Measurements from ENCODE around the gene B4GALNT3.

Gene B4GALNT3

GRCh38 chr12:505221-505620, 45.5 kb downstream of the B4GALNT3 start:
- no peaks in the 10 kb centered on the region for H3K36me3 Mint-ChIP-seq (ENCODE audit: insufficient read depth)
- peaks cover 9% of the 10 kb centered on the region in 2 donors for H3K4me1 Mint-ChIP-seq (ENCODE audit: low read depth in 2 of 2)
- H3K27ac Mint-ChIP-seq: no peak overlapping the region
- no peaks in the 10 kb centered on the region for H3K9me3 Mint-ChIP-seq
- ATAC-seq (replicated peaks) (no peak), DNase-seq (no peak)
- H3K27me3 Mint-ChIP-seq: peaks cover 0 to 20% of the 10 kb centered on the region in 2 donors
- no peak overlapping the region for H3K4me3 Mint-ChIP-seq

GRCh38 chr12:507391-507796, 47.7 kb downstream of the B4GALNT3 start:
- Mint-ChIP-seq H3K9me3 (no peaks in the 10 kb centered on the region), H3K4me1 (ENCODE audit: low read depth in 2 of 2) (peaks cover 7 to 9% of the 10 kb centered on the region in 2 donors), H3K4me3 (no peak overlapping the region), H3K27ac (no peak overlapping the region), H3K36me3 (ENCODE audit: insufficient read depth) (no peaks in the 10 kb centered on the region), H3K27me3 (peaks cover 0 to 22% of the 10 kb centered on the region in 2 donors)
- DNase-seq: no peak
- no peak for ATAC-seq (replicated peaks)

GRCh38 chr12:508145-508544, 48.4 kb downstream of the B4GALNT3 start:
- Mint-ChIP-seq H3K36me3 (ENCODE audit: insufficient read depth) (no peaks in the 10 kb centered on the region), H3K9me3 (no peaks in the 10 kb centered on the region), H3K27ac (no peak overlapping the region), H3K4me3 (no peak overlapping the region), H3K4me1 (ENCODE audit: low read depth in 2 of 2) (peaks cover 5 to 6% of the 10 kb centered on the region in 2 donors), H3K27me3 (peaks cover 0 to 22% of the 10 kb centered on the region in 2 donors)
- DNase-seq (no peak), ATAC-seq (replicated peaks) (no peak)

GRCh38 chr12:508795-509194, 49.1 kb downstream of the B4GALNT3 start:
- Mint-ChIP-seq H3K27me3 (peaks cover 0 to 22% of the 10 kb centered on the region in 2 donors), H3K4me1 (ENCODE audit: low read depth in 2 of 2) (peaks cover 2 to 5% of the 10 kb centered on the region in 2 donors), H3K9me3 (no peaks in the 10 kb centered on the region), H3K4me3 (no peak overlapping the region), H3K27ac (no peak overlapping the region), H3K36me3 (ENCODE audit: insufficient read depth) (no peaks in the 10 kb centered on the region)
- ATAC-seq (replicated peaks) (no peak), DNase-seq (no peak)

DNA sequence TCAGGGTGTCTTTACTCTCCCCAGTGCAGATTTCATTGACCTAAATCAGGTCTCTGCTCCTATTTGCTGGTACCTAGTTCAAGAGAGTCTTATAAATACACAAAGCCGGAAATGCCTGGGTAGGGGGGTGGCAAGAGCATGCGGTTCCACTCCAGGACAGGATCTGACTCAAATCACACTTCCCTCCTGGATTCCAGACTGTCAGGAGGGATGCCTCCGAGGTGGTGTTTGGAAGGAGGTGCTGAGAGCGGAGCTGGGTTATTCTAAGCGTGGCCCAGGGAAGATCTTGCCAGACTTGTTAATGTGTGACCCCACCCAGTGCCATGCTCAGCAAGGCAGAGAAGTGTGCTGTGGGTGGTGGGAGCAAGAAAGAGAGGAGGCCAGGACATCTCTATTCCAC, 49.8 kb downstream of the B4GALNT3 start:
- Mint-ChIP-seq H3K4me1 (ENCODE audit: low read depth in 2 of 2) (peaks cover 2 to 5% of the 10 kb centered on the region in 2 donors), H3K4me3 (no peak overlapping the region), H3K36me3 (ENCODE audit: insufficient read depth) (no peaks in the 10 kb centered on the region), H3K27me3 (peaks cover 0 to 22% of the 10 kb centered on the region in 2 donors), H3K27ac (no peak overlapping the region), H3K9me3 (no peaks in the 10 kb centered on the region)
- no peak for DNase-seq
- ATAC-seq (replicated peaks): no peak

- H3K4me3 Mint-ChIP-seq: no peak overlapping the region
- no peak for ATAC-seq (replicated peaks)
- no peaks in the 10 kb centered on the region for H3K36me3 Mint-ChIP-seq (ENCODE audit: insufficient read depth)
- H3K27me3 Mint-ChIP-seq: peaks cover 0 to 22% of the 10 kb centered on the region in 2 donors
- no peak for DNase-seq
- H3K9me3 Mint-ChIP-seq: no peaks in the 10 kb centered on the region
- H3K27ac Mint-ChIP-seq: no peak overlapping the region
- H3K4me1 Mint-ChIP-seq (ENCODE audit: low read depth in 2 of 2): peaks cover 2 to 5% of the 10 kb centered on the region in 2 donors
These were observed 50.5 kb downstream of the B4GALNT3 start for GRCh38 chr12:510071-510825.

DNA sequence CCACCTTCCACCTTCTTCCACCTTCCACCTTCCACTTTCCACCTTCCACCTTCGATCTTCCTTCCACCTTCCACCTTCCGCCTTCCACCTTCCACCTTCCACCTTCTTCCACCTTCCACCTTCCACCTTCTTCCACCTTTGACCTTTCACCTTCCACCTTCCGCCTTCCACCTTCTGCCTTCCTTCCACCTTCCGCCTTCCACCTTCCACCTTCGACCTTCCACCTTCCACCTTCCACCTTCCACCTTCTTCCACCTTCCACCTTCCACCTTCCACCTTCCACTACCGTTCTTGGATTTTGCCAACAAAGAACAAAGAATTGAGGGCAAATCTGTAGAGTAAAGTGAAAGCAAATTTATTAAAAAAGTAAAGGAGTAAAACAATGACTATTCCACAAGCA, 53.2 kb downstream of the B4GALNT3 start:
- Mint-ChIP-seq H3K4me1 (ENCODE audit: low read depth in 2 of 2) (peaks cover 0 to 2% of the 10 kb centered on the region in 2 donors), H3K27ac (peak overlapping the region in 1 of 2 donors; percentile 36), H3K27me3 (peaks cover 0 to 16% of the 10 kb centered on the region in 2 donors), H3K9me3 (no peaks in the 10 kb centered on the region), H3K36me3 (ENCODE audit: insufficient read depth) (no peaks in the 10 kb centered on the region), H3K4me3 (no peak overlapping the region)
- DNase-seq: no peak
- ATAC-seq (replicated peaks): no peak

DNA sequence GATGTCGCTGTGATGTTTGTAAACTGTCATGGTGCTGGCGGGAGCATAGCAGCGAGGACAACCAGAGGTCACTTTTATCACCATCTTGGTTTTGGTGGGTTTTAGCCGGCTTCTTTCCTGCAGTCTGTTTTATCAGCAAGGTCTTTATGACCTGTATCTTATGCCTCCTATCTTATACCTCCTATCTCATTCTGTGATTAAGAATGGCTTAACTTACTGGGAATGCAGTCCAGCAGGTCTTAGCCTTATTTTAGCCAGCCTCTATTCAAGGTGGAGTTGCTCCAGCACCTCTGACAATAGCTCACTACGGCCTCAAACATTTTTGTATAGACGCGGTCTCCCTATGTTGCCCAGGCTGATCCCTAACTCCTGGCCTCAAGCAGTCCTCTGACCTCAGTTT, 53.7 kb downstream of the B4GALNT3 start:
- Mint-ChIP-seq H3K9me3 (no peaks in the 10 kb centered on the region), H3K36me3 (ENCODE audit: insufficient read depth) (no peaks in the 10 kb centered on the region), H3K27me3 (peaks cover 0 to 16% of the 10 kb centered on the region in 2 donors), H3K4me1 (ENCODE audit: low read depth in 2 of 2) (peaks cover 0 to 2% of the 10 kb centered on the region in 2 donors), H3K27ac (no peak overlapping the region), H3K4me3 (no peak overlapping the region)
- DNase-seq (no peak), ATAC-seq (replicated peaks) (no peak)

DNA sequence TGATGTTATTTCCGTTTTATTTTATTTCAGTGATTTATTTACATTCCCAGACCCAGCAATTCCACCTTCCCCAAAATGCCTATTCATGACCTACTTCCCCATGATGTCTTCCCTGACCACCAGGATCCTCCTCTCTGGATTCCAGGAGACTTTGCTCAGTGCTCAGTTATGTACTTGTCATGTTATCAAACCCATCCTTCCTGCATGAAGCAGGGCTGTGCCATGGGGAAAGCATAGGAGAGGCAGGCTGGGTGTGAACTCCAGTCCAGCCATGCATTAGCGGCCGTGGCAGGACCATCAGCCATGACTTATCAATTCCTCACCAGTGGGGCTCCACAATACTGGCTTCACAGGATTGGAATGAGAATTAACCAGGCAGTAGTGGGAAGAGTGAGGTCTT, 57.8 kb downstream of the B4GALNT3 start:
- DNase-seq (no peak), ATAC-seq (replicated peaks) (no peak)
- Mint-ChIP-seq H3K4me1 (ENCODE audit: low read depth in 2 of 2) (no peaks in the 10 kb centered on the region), H3K4me3 (no peak overlapping the region), H3K27me3 (peaks cover 0 to 8% of the 10 kb centered on the region in 2 donors), H3K9me3 (no peaks in the 10 kb centered on the region), H3K27ac (no peak overlapping the region), H3K36me3 (ENCODE audit: insufficient read depth) (no peaks in the 10 kb centered on the region)

DNA sequence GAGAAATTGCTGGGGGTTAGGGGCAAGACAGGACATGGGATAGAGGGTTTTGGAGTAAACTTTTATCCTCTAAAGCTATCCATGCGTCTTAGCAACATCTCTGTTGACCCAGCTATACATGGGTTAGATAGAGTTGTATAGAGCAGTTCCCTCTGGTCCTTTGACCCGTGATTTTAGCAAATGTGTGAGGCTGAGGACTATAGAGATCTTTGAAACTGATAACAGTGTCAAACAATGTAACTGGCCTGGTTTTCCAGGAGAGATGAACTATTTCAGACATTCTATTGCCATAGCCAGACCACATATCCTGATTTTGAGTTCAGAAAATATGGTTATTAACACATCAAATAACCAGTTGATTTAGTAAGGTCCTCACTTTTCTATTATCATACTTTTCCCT, 60.4 kb downstream of the B4GALNT3 start:
- Mint-ChIP-seq H3K4me3 (no peak overlapping the region), H3K4me1 (ENCODE audit: low read depth in 2 of 2) (no peaks in the 10 kb centered on the region), H3K36me3 (ENCODE audit: insufficient read depth) (no peaks in the 10 kb centered on the region), H3K27ac (no peak overlapping the region), H3K27me3 (peaks cover 0 to 8% of the 10 kb centered on the region in 2 donors), H3K9me3 (no peaks in the 10 kb centered on the region)
- ATAC-seq (replicated peaks) (no peak), DNase-seq (no peak)

DNA sequence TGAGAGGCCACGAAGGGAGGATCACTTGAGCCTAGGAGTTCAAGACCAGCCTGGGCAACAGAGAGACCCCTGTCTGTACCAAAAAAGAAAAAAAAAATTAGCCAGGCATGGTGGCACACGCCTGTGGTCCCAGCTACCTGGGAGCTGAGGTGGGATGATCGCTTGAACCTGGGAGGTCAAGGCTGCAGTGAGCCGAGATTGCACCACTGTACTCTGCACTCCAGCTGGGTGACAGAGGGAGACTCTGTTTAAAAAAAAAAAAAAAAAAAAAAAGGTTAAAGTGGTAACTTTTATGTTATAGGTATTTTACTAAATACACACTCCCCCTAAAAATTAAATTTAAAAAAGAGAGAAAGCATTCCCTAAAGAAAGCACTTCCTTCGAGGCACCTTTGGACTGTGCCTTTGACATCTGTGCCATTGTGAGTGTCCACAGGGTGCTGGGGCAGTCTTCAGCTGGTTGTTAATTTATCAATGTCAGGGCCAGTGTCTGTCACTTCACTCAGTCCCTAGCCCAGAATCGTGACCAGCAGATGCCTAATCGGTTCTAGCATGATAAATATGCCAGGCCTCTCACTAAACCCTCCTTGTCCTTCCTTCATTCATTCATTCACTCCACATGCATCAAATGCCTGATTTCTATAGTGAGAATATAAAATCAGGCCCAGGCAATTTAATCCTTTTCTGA, 63.1 kb downstream of the B4GALNT3 start:
- H3K36me3 Mint-ChIP-seq (ENCODE audit: insufficient read depth): no peaks in the 10 kb centered on the region
- ATAC-seq (replicated peaks): no peak
- H3K4me3 Mint-ChIP-seq: no peak overlapping the region
- H3K27ac Mint-ChIP-seq: no peak overlapping the region
- peaks cover 0 to 4% of the 10 kb centered on the region in 2 donors for H3K4me1 Mint-ChIP-seq (ENCODE audit: low read depth in 2 of 2)
- DNase-seq: no peak
- peaks cover 0 to 8% of the 10 kb centered on the region in 2 donors for H3K27me3 Mint-ChIP-seq
- H3K9me3 Mint-ChIP-seq: no peaks in the 10 kb centered on the region

GRCh38 chr12:524167-524951, 64.6 kb downstream of the B4GALNT3 start:
- H3K27ac Mint-ChIP-seq: no peak overlapping the region
- H3K36me3 Mint-ChIP-seq (ENCODE audit: insufficient read depth): no peaks in the 10 kb centered on the region
- DNase-seq (no peak), ATAC-seq (replicated peaks) (no peak)
- H3K4me3 Mint-ChIP-seq: no peak overlapping the region
- H3K9me3 Mint-ChIP-seq: no peaks in the 10 kb centered on the region
- peaks cover 0 to 7% of the 10 kb centered on the region in 2 donors for H3K27me3 Mint-ChIP-seq
- H3K4me1 Mint-ChIP-seq (ENCODE audit: low read depth in 2 of 2): peaks cover 0 to 4% of the 10 kb centered on the region in 2 donors

DNA sequence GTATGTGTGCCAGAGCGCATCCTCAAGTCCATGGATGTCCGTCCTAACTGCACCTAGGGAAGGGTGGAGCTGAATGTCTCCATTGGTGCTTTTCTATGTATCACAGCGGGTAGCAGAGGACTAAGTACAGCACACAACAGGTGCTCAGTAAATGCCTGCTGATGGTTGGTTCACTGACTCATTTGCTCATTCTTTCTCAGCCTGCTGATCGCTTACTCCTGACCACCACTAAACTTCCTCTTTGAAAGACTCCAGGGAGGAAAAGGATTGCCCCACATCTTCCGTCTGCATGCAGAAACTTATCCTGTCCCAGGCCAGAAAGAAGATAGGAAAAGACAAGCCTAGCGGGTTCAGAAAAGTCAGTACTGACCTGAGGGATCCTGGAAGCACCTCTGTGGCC, 66.3 kb downstream of the B4GALNT3 start:
- Mint-ChIP-seq H3K9me3 (no peaks in the 10 kb centered on the region), H3K27me3 (no peaks in the 10 kb centered on the region), H3K4me1 (ENCODE audit: low read depth in 2 of 2) (peaks cover 0 to 4% of the 10 kb centered on the region in 2 donors), H3K27ac (no peak overlapping the region), H3K36me3 (ENCODE audit: insufficient read depth) (no peaks in the 10 kb centered on the region), H3K4me3 (no peak overlapping the region)
- ATAC-seq (replicated peaks): no peak
- DNase-seq: no peak
